ENCODE results near the gene BCHE.
"Not testable (repeated sequence)": the region's sequence is repeated elsewhere in the genome, so short reads cannot be mapped to it uniquely, and the experiment has no call there.

Gene BCHE

DNA sequence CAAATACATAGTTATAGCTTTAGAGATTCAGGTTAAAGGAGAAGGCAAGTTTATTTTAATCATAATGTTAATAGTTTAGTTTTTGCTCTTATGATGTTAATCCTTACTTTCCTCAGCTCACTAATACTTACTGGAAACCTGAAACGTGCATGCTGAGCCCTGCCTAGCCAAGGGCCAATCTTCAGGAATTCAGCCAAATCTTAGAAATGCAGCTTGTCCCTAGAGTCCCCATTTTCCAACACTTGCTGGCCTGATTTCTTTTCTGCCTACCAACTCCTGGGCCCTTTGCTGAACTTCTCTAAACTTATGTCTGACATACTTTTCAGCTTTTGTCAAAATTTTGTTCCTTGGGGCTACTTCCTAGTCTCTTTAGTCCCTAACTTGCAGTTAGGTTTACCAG is 22.8 kb downstream of the BCHE start:
- no peak for DNase-seq (ENCODE audit: low spot score)
- in situ Hi-C loops (cut with MboI; ENCODE audit: low pct_unique_long_range_greater_than_20kb, low sequenced_read_pairs, unreplicated experiment), result no loop called here
- TF ChIP-seq, protein P1, sequence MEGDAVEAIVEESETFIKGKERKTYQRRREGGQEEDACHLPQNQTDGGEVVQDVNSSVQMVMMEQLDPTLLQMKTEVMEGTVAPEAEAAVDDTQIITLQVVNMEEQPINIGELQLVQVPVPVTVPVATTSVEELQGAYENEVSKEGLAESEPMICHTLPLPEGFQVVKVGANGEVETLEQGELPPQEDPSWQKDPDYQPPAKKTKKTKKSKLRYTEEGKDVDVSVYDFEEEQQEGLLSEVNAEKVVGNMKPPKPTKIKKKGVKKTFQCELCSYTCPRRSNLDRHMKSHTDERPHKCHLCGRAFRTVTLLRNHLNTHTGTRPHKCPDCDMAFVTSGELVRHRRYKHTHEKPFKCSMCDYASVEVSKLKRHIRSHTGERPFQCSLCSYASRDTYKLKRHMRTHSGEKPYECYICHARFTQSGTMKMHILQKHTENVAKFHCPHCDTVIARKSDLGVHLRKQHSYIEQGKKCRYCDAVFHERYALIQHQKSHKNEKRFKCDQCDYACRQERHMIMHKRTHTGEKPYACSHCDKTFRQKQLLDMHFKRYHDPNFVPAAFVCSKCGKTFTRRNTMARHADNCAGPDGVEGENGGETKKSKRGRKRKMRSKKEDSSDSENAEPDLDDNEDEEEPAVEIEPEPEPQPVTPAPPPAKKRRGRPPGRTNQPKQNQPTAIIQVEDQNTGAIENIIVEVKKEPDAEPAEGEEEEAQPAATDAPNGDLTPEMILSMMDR (IDR thresholded peaks at IDR 0.05; ENCODE audit: extremely low read depth, insufficient read depth, missing control alignments), result no peak

DNA sequence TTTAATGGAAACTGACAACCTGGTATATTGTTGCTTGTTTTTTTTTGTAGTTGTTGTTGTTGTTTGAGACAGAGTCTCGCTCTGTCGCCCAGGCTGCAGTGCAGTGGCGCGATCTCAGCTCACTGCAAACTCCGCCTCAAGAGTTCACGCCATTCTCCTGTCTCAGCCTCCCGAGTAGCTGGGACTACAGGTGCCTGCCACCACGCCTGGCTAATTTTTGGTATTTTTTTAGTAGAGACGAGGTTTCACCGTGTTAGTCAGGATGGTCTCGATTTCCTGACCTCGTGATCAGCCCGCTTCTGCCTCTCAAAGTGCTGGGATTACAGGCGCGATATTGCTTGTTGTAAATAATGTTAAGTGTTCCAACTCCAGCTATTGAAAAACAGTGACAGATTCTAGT is 29.3 kb downstream of the BCHE start:
- DNase-seq (ENCODE audit: low spot score); in situ Hi-C loops (cut with MboI; ENCODE audit: low pct_unique_long_range_greater_than_20kb, low sequenced_read_pairs, unreplicated experiment): not testable (repeated sequence)

DNA sequence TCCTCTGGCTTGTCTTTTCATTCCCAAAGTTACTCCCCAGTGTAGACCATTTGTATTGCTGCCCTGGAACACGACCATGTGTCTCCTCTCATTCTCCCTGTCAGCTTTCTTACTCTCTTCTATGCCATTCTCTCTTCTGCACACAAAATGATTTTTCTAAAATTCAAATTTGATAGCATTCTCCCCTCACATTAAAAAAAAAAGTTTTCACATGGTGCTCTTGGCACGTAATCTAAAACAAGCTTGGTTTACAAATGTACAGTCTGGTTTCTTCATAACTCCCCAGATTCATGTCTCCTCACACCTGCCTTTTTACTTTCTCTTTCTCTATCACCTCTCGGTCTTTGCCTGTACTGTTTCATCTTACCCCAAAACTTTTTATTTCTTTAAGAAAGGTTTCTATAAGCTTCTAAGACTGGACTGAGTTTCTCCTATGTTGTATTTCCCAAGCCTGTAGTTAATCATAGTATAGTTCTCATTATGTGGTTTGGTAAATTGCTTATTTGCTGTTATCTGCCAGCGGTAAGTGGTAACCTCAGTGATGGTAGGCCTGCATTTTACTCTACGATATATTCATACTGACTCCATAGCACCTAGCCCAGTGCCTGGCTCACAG is 31.2 kb downstream of the BCHE start:
- in situ Hi-C loops (cut with MboI; ENCODE audit: low pct_unique_long_range_greater_than_20kb, low sequenced_read_pairs, unreplicated experiment), result no loop called here

DNA sequence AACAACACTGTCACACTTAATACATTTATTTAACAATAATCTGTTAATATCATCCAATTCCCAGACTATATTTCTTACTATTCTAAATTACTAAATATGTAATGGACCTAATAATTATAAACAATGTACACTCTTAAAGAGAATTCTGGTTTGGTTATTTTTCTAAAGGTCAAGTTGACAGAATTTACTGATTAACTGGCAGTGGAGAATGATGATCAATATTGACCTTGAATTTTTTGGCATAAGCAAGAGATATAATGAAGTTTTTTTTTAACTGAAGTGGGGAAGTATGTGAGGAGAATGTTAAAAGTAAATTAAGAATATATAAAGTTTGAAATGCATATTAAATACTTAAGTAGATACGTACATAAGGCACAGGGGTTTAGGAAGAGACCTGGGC is 33.8 kb downstream of the BCHE start:
- in situ Hi-C loops (cut with MboI; ENCODE audit: low pct_unique_long_range_greater_than_20kb, low sequenced_read_pairs, unreplicated experiment), result no loop called here
- TF ChIP-seq, protein P1 (IDR thresholded peaks at IDR 0.05; ENCODE audit: extremely low read depth, insufficient read depth, missing control alignments), result no peak
- no peak for DNase-seq (ENCODE audit: low spot score)

More for the DNA sequence above, 31.2 kb downstream of the BCHE start:
- peak; percentile 22 for DNase-seq (ENCODE audit: low spot score)
- TF ChIP-seq, protein P1 (IDR thresholded peaks at IDR 0.05; ENCODE audit: extremely low read depth, insufficient read depth, missing control alignments), result no peak

DNA sequence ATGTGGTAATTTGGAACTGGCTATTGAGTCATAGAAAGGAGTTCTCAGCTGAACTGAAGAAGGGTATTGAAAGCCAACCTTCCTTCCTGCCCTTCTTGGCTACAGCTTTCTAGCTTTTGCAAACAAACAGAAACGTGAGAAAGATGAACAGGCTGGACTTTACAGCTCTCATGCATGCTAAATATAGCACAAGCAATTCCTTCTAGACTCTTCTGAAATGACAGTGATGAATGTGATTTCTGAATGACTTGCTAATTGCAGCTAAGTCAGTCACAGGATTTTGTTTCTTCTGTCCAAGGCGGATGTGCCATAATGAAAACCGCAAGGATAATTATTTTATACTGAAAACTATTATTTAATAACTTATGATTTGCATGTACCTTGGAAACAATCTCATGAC is 36.3 kb downstream of the BCHE start:
- DNase-seq (ENCODE audit: low spot score), result no peak

DNA sequence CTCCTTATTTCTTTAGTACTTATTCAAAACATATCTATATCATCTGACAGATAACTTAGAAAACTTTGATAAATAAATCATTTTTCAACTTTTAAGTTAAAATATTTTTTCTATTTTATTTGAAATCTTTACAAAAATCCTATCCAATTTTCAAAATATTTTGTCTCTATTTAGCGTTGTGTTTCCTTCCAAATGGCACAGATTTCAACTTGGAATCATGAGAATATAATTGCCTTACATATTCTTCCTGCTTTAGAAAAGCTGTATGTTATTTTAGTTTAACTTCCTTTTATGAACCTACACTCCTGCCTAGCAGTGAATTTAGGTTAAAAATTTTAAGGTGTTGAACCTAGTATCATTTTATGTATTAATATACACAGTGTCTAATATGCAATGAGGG is 38.2 kb downstream of the BCHE start:
- in situ Hi-C loops (cut with MboI; ENCODE audit: low pct_unique_long_range_greater_than_20kb, low sequenced_read_pairs, unreplicated experiment), result no loop called here

More for the DNA sequence above, 36.3 kb downstream of the BCHE start:
- TF ChIP-seq, protein P1 (IDR thresholded peaks at IDR 0.05; ENCODE audit: extremely low read depth, insufficient read depth, missing control alignments), result no peak
- in situ Hi-C loops (cut with MboI; ENCODE audit: low pct_unique_long_range_greater_than_20kb, low sequenced_read_pairs, unreplicated experiment), result no loop called here

DNA sequence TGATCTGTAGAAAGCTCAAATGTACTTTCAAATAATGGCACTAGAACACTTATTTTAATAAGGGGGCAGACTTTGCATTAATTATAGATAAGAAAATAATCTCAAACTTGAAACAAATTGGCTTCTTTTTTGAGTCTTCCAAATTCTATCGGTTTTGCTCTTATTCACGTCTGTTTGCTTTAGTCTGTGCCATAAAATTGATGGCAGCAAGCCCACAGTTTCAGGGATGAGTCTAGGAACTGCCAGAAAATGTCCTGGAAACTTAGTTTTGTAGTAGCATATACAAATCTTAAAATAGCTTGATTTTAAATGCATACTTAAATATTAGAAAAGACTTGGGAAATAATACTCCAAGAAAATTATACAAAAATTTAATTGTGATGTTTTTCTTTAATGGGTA is 39.7 kb downstream of the BCHE start:
- in situ Hi-C loops (cut with MboI; ENCODE audit: low pct_unique_long_range_greater_than_20kb, low sequenced_read_pairs, unreplicated experiment), result no loop called here
- TF ChIP-seq, protein P1 (IDR thresholded peaks at IDR 0.05; ENCODE audit: extremely low read depth, insufficient read depth, missing control alignments), result no peak
- DNase-seq (ENCODE audit: low spot score), result no peak

More for the DNA sequence above, 38.2 kb downstream of the BCHE start:
- TF ChIP-seq, protein P1 (IDR thresholded peaks at IDR 0.05; ENCODE audit: extremely low read depth, insufficient read depth, missing control alignments), result no peak
- no peak for DNase-seq (ENCODE audit: low spot score)
